ENCODE measurements around the gene AK9.
A peak's percentile ranks its signal among the peaks of the same experiment; 100 is the strongest.
"Not testable (repeated sequence)": the region's sequence is repeated elsewhere in the genome, so short reads cannot be mapped to it uniquely, and the experiment has no call there.

Gene AK9

GRCh38 chr6:109696355-109696754 lies 5.4 kb upstream of the AK9 start:
- TF ChIP-seq, protein P1, sequence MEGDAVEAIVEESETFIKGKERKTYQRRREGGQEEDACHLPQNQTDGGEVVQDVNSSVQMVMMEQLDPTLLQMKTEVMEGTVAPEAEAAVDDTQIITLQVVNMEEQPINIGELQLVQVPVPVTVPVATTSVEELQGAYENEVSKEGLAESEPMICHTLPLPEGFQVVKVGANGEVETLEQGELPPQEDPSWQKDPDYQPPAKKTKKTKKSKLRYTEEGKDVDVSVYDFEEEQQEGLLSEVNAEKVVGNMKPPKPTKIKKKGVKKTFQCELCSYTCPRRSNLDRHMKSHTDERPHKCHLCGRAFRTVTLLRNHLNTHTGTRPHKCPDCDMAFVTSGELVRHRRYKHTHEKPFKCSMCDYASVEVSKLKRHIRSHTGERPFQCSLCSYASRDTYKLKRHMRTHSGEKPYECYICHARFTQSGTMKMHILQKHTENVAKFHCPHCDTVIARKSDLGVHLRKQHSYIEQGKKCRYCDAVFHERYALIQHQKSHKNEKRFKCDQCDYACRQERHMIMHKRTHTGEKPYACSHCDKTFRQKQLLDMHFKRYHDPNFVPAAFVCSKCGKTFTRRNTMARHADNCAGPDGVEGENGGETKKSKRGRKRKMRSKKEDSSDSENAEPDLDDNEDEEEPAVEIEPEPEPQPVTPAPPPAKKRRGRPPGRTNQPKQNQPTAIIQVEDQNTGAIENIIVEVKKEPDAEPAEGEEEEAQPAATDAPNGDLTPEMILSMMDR (IDR thresholded peaks at IDR 0.05; ENCODE audit: borderline replicate concordance, insufficient read depth, low read depth, low read length), result no peak

DNA sequence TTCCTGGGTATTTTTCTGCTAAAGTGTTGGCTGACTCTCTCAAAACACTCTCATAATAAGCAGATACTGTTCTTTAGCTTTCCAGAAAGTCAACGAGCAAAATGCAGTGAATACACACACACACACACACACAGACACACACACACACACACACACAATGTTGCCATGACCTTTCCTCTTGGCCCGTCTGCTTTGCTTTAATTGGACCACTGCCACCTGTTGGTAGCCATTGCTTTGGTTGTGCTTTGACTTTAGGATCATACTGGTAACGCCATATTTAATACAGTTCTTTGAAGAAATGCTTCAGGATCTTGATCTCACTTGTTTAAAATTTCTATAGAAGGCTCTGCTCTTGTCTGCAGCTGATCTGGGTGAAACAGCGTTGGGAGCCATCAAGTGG lies 4.5 kb upstream of the AK9 start:
- no peak overlapping the region for H3K4me3 ChIP-seq (ENCODE audit: low read depth, low read length)
- TF ChIP-seq, protein P1 (IDR thresholded peaks at IDR 0.05; ENCODE audit: borderline replicate concordance, insufficient read depth, low read depth, low read length), result peak; percentile 21; the same call in 1 of the 2 replicates

More at GRCh38 chr6:109696355-109696754, 5.4 kb upstream of the AK9 start:
- H3K4me3 ChIP-seq (ENCODE audit: low read depth, low read length), result no peak overlapping the region

GRCh38 chr6:109693111-109693510 lies 2.1 kb upstream of the AK9 start:
- TF ChIP-seq, protein P1 (IDR thresholded peaks at IDR 0.05; ENCODE audit: borderline replicate concordance, insufficient read depth, low read depth, low read length), result no peak
- no peak overlapping the region for H3K4me3 ChIP-seq (ENCODE audit: low read depth, low read length)

GRCh38 chr6:109690373-109690736 lies 647 bp downstream of the AK9 start:
- TF ChIP-seq, protein P1 (IDR thresholded peaks at IDR 0.05; ENCODE audit: borderline replicate concordance, insufficient read depth, low read depth, low read length), result no peak
- peak overlapping the region; percentile 67 for H3K4me3 ChIP-seq (ENCODE audit: low read depth, low read length)

DNA sequence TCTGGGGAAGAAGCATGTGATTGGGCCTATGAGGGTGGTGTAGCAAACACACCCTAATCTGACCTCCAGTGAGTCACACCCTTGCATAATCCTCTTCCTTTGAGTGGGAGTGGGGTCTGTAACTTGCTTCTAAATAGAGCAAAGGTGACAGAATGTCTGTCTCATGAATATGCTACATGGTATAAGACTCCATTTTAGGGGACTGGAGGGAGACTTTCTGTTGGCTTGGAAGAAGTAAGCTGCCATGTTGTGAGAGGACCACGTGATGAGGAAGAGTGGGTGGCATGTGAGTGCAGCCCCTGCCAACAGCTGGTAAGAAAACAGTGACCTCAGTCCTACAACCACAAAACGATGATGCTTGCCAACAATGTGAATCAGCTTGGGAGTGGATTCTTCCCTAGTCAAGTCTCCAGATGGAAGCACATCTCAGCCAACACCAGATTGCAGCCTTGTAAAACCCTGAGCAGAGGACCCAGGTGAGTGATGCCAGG lies 3.7 kb downstream of the AK9 start:
- TF ChIP-seq, protein P1 (IDR thresholded peaks at IDR 0.05; ENCODE audit: borderline replicate concordance, insufficient read depth, low read depth, low read length), result no peak
- no peak overlapping the region for H3K4me3 ChIP-seq (ENCODE audit: low read depth, low read length)

GRCh38 chr6:109686566-109687265 lies 4.3 kb downstream of the AK9 start:
- H3K4me3 ChIP-seq (ENCODE audit: low read depth, low read length), result no peak overlapping the region
- TF ChIP-seq, protein P1 (IDR thresholded peaks at IDR 0.05; ENCODE audit: borderline replicate concordance, insufficient read depth, low read depth, low read length), result no peak

GRCh38 chr6:109678661-109679505 lies 12.1 kb downstream of the AK9 start:
- not testable (repeated sequence) for H3K4me3 ChIP-seq (ENCODE audit: low read depth, low read length)
